IMR-90 (cell line): ENCODE data around the gene TTC39B. TPM values are rescaled to one million over a fixed set of nuclear protein-coding genes. Genes with fewer than 3 reads are reported as not detected.

Experiments
- ATAC-seq: fragments of 200-7000 bp; cut with Tn5 transposase; 2 replicates; pipeline ENCODE4 v1.9.1; 2020; ENCODE audit warnings: low read depth, mild to moderate bottlenecking, moderate library complexity
- BruUV-seq: library from RNA; stranded (reverse); fragments of 400-500 nt; replicated peaks from 2 replicates; lab custom pipeline; 2021; lab: Mats Ljungman, UMichigan
- CTCF ChIA-PET: fragments of 300-600 bp; formaldehyde crosslinking; extraction: SDS; loops from one replicate; lab custom pipeline; 2021; ENCODE audit warnings: antibody characterized with exemption; lab: Yijun Ruan, JAX
- POLR2A ChIA-PET: fragments of 300-600 bp; sonication (Branson Sonifier 250); formaldehyde crosslinking; loops from one replicate; lab custom pipeline; 2022; ENCODE audit warnings: antibody characterized with exemption; ENCODE audit not compliant: unreplicated experiment; lab: Charles Lee
- DNase-seq: peaks from one replicate; pipeline ENCODE4 v3.0.0; 2013
- H2AFZ ChIP-seq: replicated peaks from 2 replicates; pipeline ENCODE3; 2013; ENCODE audit warnings: low read length, mild to moderate bottlenecking; ENCODE audit not compliant: poor library complexity
- H2AK5ac ChIP-seq: 2 replicates; pipeline ENCODE4 v1.6.1; 2013; ENCODE audit warnings: low read depth, low read length, inconsistent platforms
- H2AK9ac ChIP-seq: replicated peaks from 2 replicates; pipeline ENCODE3; 2013; ENCODE audit warnings: mild to moderate bottlenecking, low read depth, low read length, moderate library complexity; ENCODE audit not compliant: poor library complexity
- H2BK120ac ChIP-seq: 2 replicates; pipeline ENCODE4 v1.6.1; 2013; ENCODE audit warnings: low read depth, low read length, inconsistent platforms
- H2BK15ac ChIP-seq: 3 replicates; pipeline ENCODE4 v1.6.1; 2013; ENCODE audit warnings: low read depth, low read length, inconsistent platforms
- H2BK20ac ChIP-seq: 2 replicates; pipeline ENCODE4 v1.6.1; 2013; ENCODE audit warnings: low read depth, mild to moderate bottlenecking, inconsistent platforms, low read length, moderate library complexity
- H2BK5ac ChIP-seq: 2 replicates; pipeline ENCODE4 v1.6.1; 2013; ENCODE audit warnings: mild to moderate bottlenecking, low read depth, low read length, inconsistent platforms; ENCODE audit not compliant: poor library complexity, severe bottlenecking
- H3K14ac ChIP-seq: replicated peaks from 2 replicates; pipeline ENCODE4 v1.6.1; 2013; ENCODE audit warnings: low read depth, low read length, inconsistent platforms
- H3K18ac ChIP-seq: 2 replicates; pipeline ENCODE4 v1.6.1; 2013; ENCODE audit warnings: low read depth, low read length, control low read depth
- H3K23ac ChIP-seq: 2 replicates; pipeline ENCODE4 v1.6.1; 2013; ENCODE audit warnings: low read depth, low read length, inconsistent platforms
- H3K27ac ChIP-seq: 2 replicates; pipeline ENCODE4 v1.5.1; 2013; ENCODE audit warnings: mild to moderate bottlenecking, control low read depth, low read length; ENCODE audit not compliant: insufficient read depth
- H3K27me3 ChIP-seq: 2 replicates; pipeline ENCODE4 v1.6.1; 2013; ENCODE audit warnings: low read length; ENCODE audit not compliant: control insufficient read depth, insufficient read depth
- H3K36me3 ChIP-seq: 2 replicates; pipeline ENCODE4 v1.6.1; 2013; ENCODE audit warnings: low read length, mixed read lengths; ENCODE audit not compliant: control insufficient read depth, insufficient read depth
- H3K4ac ChIP-seq: 2 replicates; pipeline ENCODE4 v1.6.1; 2013; ENCODE audit warnings: low read depth, low read length, inconsistent platforms
- H3K4me1 ChIP-seq: 2 replicates; pipeline ENCODE4 v1.6.1; 2013; ENCODE audit warnings: low read length, mixed read lengths; ENCODE audit not compliant: control insufficient read depth, insufficient read depth
- H3K4me2 ChIP-seq: 2 replicates; pipeline ENCODE4 v1.6.1; 2013; ENCODE audit warnings: low read depth, mild to moderate bottlenecking, control low read depth, low read length, moderate library complexity
- H3K4me3 ChIP-seq: 2 replicates; pipeline ENCODE4 v1.5.1; 2013; ENCODE audit warnings: low read depth, mild to moderate bottlenecking, control low read depth, low read length, moderate library complexity; ENCODE audit not compliant: insufficient read depth
- H3K56ac ChIP-seq: 2 replicates; pipeline ENCODE4 v1.6.1; 2013; ENCODE audit warnings: low read length, inconsistent platforms; ENCODE audit not compliant: insufficient read depth; ENCODE audit errors: extremely low read depth
- H3K79me1 ChIP-seq, 2 experiments: 2 replicates each; pipeline ENCODE4 v1.6.1; 2013; ENCODE audit warnings: low read length in 2 of 2, inconsistent platforms in 1 of 2, low read depth in 1 of 2
- H3K9ac ChIP-seq: 2 replicates; pipeline ENCODE4 v1.6.1; 2013; ENCODE audit warnings: low read depth, low read length, control low read depth
- H3K9me1 ChIP-seq: 2 replicates; pipeline ENCODE4 v1.6.1; 2013; ENCODE audit warnings: low read length, inconsistent platforms; ENCODE audit not compliant: insufficient read depth
- H3K9me3 ChIP-seq: 2 replicates; pipeline ENCODE4 v1.6.1; 2013; ENCODE audit warnings: low read length; ENCODE audit not compliant: control insufficient read depth, insufficient read depth
- H4K20me1 ChIP-seq: 2 replicates; pipeline ENCODE4 v1.6.1; 2013; ENCODE audit warnings: low read length, inconsistent platforms; ENCODE audit not compliant: insufficient read depth
- H4K5ac ChIP-seq: 2 replicates; pipeline ENCODE4 v1.6.1; 2013; ENCODE audit warnings: mild to moderate bottlenecking, low read depth, low read length, control low read depth
- H4K8ac ChIP-seq, 2 experiments: 2 replicates each; pipeline ENCODE4 v1.6.1; 2013; ENCODE audit warnings: low read depth in 2 of 2, low read length in 2 of 2, control low read depth in 1 of 2, inconsistent platforms in 1 of 2
- H4K91ac ChIP-seq: 2 replicates; pipeline ENCODE4 v1.6.1; 2013; ENCODE audit warnings: low read depth, low read length, inconsistent platforms; ENCODE audit not compliant: insufficient read depth
- BHLHE40 ChIP-seq: fragments of 150-350 bp; IDR thresholded peaks from 2 replicates; pipeline ENCODE4 v1.6.1; 2016; ENCODE audit warnings: mild to moderate bottlenecking, low read depth, low read length
- CEBPB ChIP-seq: IDR thresholded peaks from 2 replicates; pipeline ENCODE4 v1.6.1; 2012; ENCODE audit warnings: low read depth, low read length, improper control_type of control experiment
- CHD1 ChIP-seq: IDR thresholded peaks from 2 replicates; pipeline ENCODE4 v1.6.1; 2012; ENCODE audit warnings: low read depth, low read length, improper control_type of control experiment
- CTCF ChIP-seq: conservative IDR thresholded peaks from 2 replicates; pipeline ENCODE4 v1.5.1; 2012; ENCODE audit warnings: mild to moderate bottlenecking, low read depth, low read length, improper control_type of control experiment
- ELK1 ChIP-seq: fragments of 150-350 bp; IDR thresholded peaks from 2 replicates; pipeline ENCODE4 v1.6.1; 2016; ENCODE audit warnings: low read depth, mild to moderate bottlenecking, low read length, moderate library complexity, borderline replicate concordance
- FOS ChIP-seq: fragments of 150-350 bp; IDR thresholded peaks from 2 replicates; pipeline ENCODE4 v1.6.1; 2016; ENCODE audit warnings: low read depth, low read length
- MAFK ChIP-seq: IDR thresholded peaks from 2 replicates; pipeline ENCODE4 v1.6.1; 2012; ENCODE audit warnings: low read depth, low read length, improper control_type of control experiment
- MAZ ChIP-seq: IDR thresholded peaks from 2 replicates; pipeline ENCODE4 v1.6.1; 2012; ENCODE audit warnings: low read depth, mild to moderate bottlenecking, low read length, improper control_type of control experiment, moderate library complexity, borderline replicate concordance
- MXI1 ChIP-seq: IDR thresholded peaks from 2 replicates; pipeline ENCODE4 v1.6.1; 2012; ENCODE audit warnings: low read depth, mild to moderate bottlenecking, low read length, moderate library complexity, borderline replicate concordance
- NFE2L2 ChIP-seq: fragments of 150-350 bp; IDR thresholded peaks from 2 replicates; pipeline ENCODE4 v1.6.1; 2016; ENCODE audit warnings: low read depth, mild to moderate bottlenecking, low read length
- POLR2A ChIP-seq: IDR thresholded peaks from 2 replicates; pipeline ENCODE4 v1.6.1; 2012; ENCODE audit warnings: mild to moderate bottlenecking, low read depth, low read length
- RAD21 ChIP-seq: IDR thresholded peaks from 2 replicates; pipeline ENCODE4 v1.6.1; 2012; ENCODE audit warnings: low read length, improper control_type of control experiment
- RCOR1 ChIP-seq: IDR thresholded peaks from 2 replicates; pipeline ENCODE4 v1.6.1; 2012; ENCODE audit warnings: mild to moderate bottlenecking, low read length, improper control_type of control experiment; ENCODE audit not compliant: insufficient replicate concordance
- RFX5 ChIP-seq: IDR thresholded peaks from 2 replicates; pipeline ENCODE4 v1.8.0; 2012; ENCODE audit warnings: low read depth, mild to moderate bottlenecking, low read length, moderate library complexity
- SMC3 ChIP-seq: fragments of 150-350 bp; IDR thresholded peaks from 2 replicates; pipeline ENCODE4 v1.6.1; 2016; ENCODE audit warnings: low read depth, mild to moderate bottlenecking, antibody characterized with exemption, low read length, moderate library complexity
- USF2 ChIP-seq: fragments of 150-350 bp; IDR thresholded peaks from 2 replicates; pipeline ENCODE4 v1.6.1; 2017; ENCODE audit warnings: mild to moderate bottlenecking, antibody characterized with exemption, low read length, low read depth
- WGBS, 2 experiments: methylation state at CpG; one replicate each; pipeline versions ENCODE4 v1.1.5 to v1.1.7; 2013; ENCODE audit warnings: missing lambda C conversion rate in 2 of 2; ENCODE audit not compliant: insufficient read length in 1 of 2; ENCODE audit errors: extremely low coverage in 2 of 2; 5-methylcytosine and 5-hydroxymethylcytosine counted together
- dilution Hi-C: fragments of 300-500 bp; cut with HindIII; formaldehyde crosslinking; loops from one replicate; pipeline ENCODE4 v1.14.3; 2018; ENCODE audit warnings: low sequenced_read_pairs; ENCODE audit not compliant: unreplicated experiment
- in situ Hi-C: fragments of 300-500 bp; cut with MboI; formaldehyde crosslinking; loops from 3 replicates; pipeline ENCODE4 v1.14.3; 2019; ENCODE audit warnings: low sequenced_read_pairs, inconsistent platforms, mixed read lengths
- intact Hi-C: fragments of 100-400 bp; cut with micrococcal nuclease; formaldehyde crosslinking; loops from 2 replicates; pipeline ENCODE4 v1.10.0; 2022
- polyA plus RNA-seq, 3 experiments: library from polyadenylated mRNA; depleted of rRNA; stranded (reverse); fragments of >200 nt; gene quantifications; 2 replicates each; pipeline ENCODE4 v1.2.3, GENCODE V29; 2012; ENCODE audit warnings: low replicate concordance in 1 of 3
- total RNA-seq: library from RNA; depleted of rRNA; stranded (reverse); fragments of >200 nt; gene quantifications from 2 replicates; pipeline ENCODE4 v1.2.3, GENCODE V29; 2012

TTC39B gene
- total and polyA plus RNA-seq, 2 of the 4 experiments (the other 2 are of a cell fraction): 2.5 to 12.2 TPM

- Histone ChIP-seq H3K4ac (peak overlapping the region; percentile 25; the same call in 1 of the 2 replicates), H4K20me1 (no peaks in the 10 kb centered on the region), H3K4me2 (peak overlapping the region; percentile 84), H4K91ac (no peak overlapping the region; the same call in 1 of the 2 replicates), H3K9ac (no peak overlapping the region), H3K9me3 (no peaks in the 10 kb centered on the region), H2AK5ac (no peak overlapping the region), H3K14ac (no peak overlapping the region), H3K79me1 (peaks cover 9 to 43% of the 10 kb centered on the region in 2 experiments; a peak in 3 of 4 replicates), H4K5ac (peak overlapping the region; percentile 68; the same call in 1 of the 2 replicates), H3K9me1 (peaks cover 7% of the 10 kb centered on the region), H3K27me3 (no peaks in the 10 kb centered on the region), H2BK15ac (no peak overlapping the region), H3K27ac (peak overlapping the region; percentile 48; the same call in 1 of the 2 replicates), H3K23ac (no peak overlapping the region), H2BK5ac (peak overlapping the region; percentile 95), H4K8ac (0 out of 4 replicates have a peak overlapping the region, but pooled peaks of 1 of the 2 experiments have one; percentile 29), H3K4me3 (no peak overlapping the region), H3K36me3 (no peaks in the 10 kb centered on the region), H2BK20ac (peak overlapping the region; percentile 41; the same call in 1 of the 2 replicates), H2AFZ (no peak overlapping the region), H3K4me1 (peaks cover 19% of the 10 kb centered on the region), H3K56ac (no peak overlapping the region), H3K18ac (peak overlapping the region; percentile 82; the same call in 1 of the 2 replicates), H2AK9ac (no peak overlapping the region), H2BK120ac (peak overlapping the region; percentile 61; the same call in 1 of the 2 replicates)
- intact Hi-C loops: no loop called here
- ChIA-PET POLR2A (no interaction called here), CTCF (no interaction called here)
- DNase-seq: no peak
- dilution Hi-C loops: no loop called here
- in situ Hi-C loops: no loop called here
- BruUV-seq: no TSS peak
- ATAC-seq: no peak
- TF ChIP-seq SMC3 (no peak), FOS (no peak), MAZ (no peak), ELK1 (no peak), NFE2L2 (no peak), RCOR1 (no peak), CTCF (no peak), CHD1 (no peak), POLR2A (no peak), MXI1 (no peak), BHLHE40 (no peak), CEBPB (no peak), MAFK (no peak), RAD21 (no peak), RFX5 (no peak), USF2 (no peak)
- no CpG with 5 or more reads among the region's 2 CpGs for WGBS, 2 experiments
These were observed 58.4 kb downstream of the TTC39B start for GRCh38 chr9:15248621-15249020.
